NCI-H2107 treated with DMSO at 0.1 percent for 48 hours (cell line): ENCODE results near the gene UNC79.

Experiments
- DNase-seq: peaks from one replicate; lab custom pipeline; 2025; ENCODE audit not compliant: unreplicated experiment; lab: John Stamatoyannopoulos, UW

The UNC79 gene

GRCh38 chr14:93705513-93706156 is 274.9 kb downstream of the UNC79 start:
- DNase-seq = no peak

- no peak for DNase-seq
These were observed 275.7 kb downstream of the UNC79 start for GRCh38 chr14:93706360-93706955.

- no peak for DNase-seq
These were observed 276.7 kb downstream of the UNC79 start for GRCh38 chr14:93707475-93707874.

GRCh38 chr14:93708311-93708734 is 277.6 kb downstream of the UNC79 start:
- DNase-seq = no peak

- DNase-seq = no peak
These were observed 278.1 kb downstream of the UNC79 start for GRCh38 chr14:93708800-93709199.

- no peak for DNase-seq
These were observed 278.5 kb downstream of the UNC79 start for GRCh38 chr14:93709249-93709648.

GRCh38 chr14:93712079-93712837 is 281.5 kb downstream of the UNC79 start:
- no peak for DNase-seq

GRCh38 chr14:93712838-93713724 is 282.3 kb downstream of the UNC79 start:
- peak; percentile 74 for DNase-seq

- DNase-seq = no peak
These were observed 283.1 kb downstream of the UNC79 start for GRCh38 chr14:93713726-93714405.

- no peak for DNase-seq
These were observed 283.9 kb downstream of the UNC79 start for GRCh38 chr14:93714605-93715004.

- DNase-seq = no peak
These were observed 284.7 kb downstream of the UNC79 start for GRCh38 chr14:93715279-93715927.

GRCh38 chr14:93716002-93716745 is 285.4 kb downstream of the UNC79 start:
- DNase-seq = no peak

GRCh38 chr14:93716746-93717667 is 286.3 kb downstream of the UNC79 start:
- DNase-seq = no peak

- no peak for DNase-seq
These were observed 287.1 kb downstream of the UNC79 start for GRCh38 chr14:93717668-93718320.

- no peak for DNase-seq
These were observed 288.5 kb downstream of the UNC79 start for GRCh38 chr14:93719256-93719655.

GRCh38 chr14:93720076-93720815 is 289.5 kb downstream of the UNC79 start:
- no peak for DNase-seq

GRCh38 chr14:93720981-93721483 is 290.3 kb downstream of the UNC79 start:
- no peak for DNase-seq
